CD4-positive, CD25-positive, alpha-beta regulatory T cell (primary cell): ENCODE results near the gene PRKACB. TPM values are rescaled to one million over a fixed set of nuclear protein-coding genes. Genes with fewer than 3 reads are reported as not detected.

Source experiments
- ATAC-seq, 2 donors: fragments of 150-1000 bp; cut with Tn5 transposase; one replicate each; pipeline ENCODE4 v1.10.0; 2021; ENCODE audit warnings: low read depth in 2 of 2, moderate number of reproducible peaks in 2 of 2, moderate library complexity in 1 of 2
- DNase-seq, 3 donors: peaks; one replicate each; pipeline versions ENCODE4 v3.0.0 to v3.0.0-alpha.2; 2012 to 2022; ENCODE audit warnings: mixed read lengths in 1 of 3
- H3K27ac ChIP-seq: one replicate; pipeline ENCODE4 v1.7.0; 2013; ENCODE audit warnings: mild to moderate bottlenecking, low read length; ENCODE audit not compliant: insufficient read depth, poor library complexity, severe bottlenecking
- H3K27me3 ChIP-seq: one replicate; pipeline ENCODE4 v1.7.0; 2013; ENCODE audit warnings: low read length; ENCODE audit not compliant: control insufficient read depth, insufficient read depth
- H3K36me3 ChIP-seq: one replicate; pipeline ENCODE4 v1.7.0; 2013; ENCODE audit warnings: mild to moderate bottlenecking, low read length, moderate library complexity; ENCODE audit not compliant: control insufficient read depth, insufficient read depth
- H3K4me1 ChIP-seq: 2 replicates; pipeline ENCODE4 v1.7.0; 2013; ENCODE audit warnings: mild to moderate bottlenecking, low read length; ENCODE audit not compliant: insufficient read depth, control insufficient read depth, poor library complexity, severe bottlenecking
- H3K4me3 ChIP-seq: one replicate; pipeline ENCODE4 v1.7.0; 2013; ENCODE audit warnings: low read depth, mild to moderate bottlenecking, low read length, moderate library complexity
- H3K9me3 ChIP-seq, 2 experiments: 1 replicate in 1 of 2; 2 replicates in 1 of 2; pipeline ENCODE4 v1.7.0; 2013; ENCODE audit warnings: low read length in 2 of 2, mild to moderate bottlenecking in 1 of 2, moderate library complexity in 1 of 2; ENCODE audit not compliant: control insufficient read depth in 2 of 2
- H3K27ac Mint-ChIP-seq, 3 donors: one replicate each; pipeline ENCODE4 v1.8.0; 2020 to 2022; ENCODE audit warnings: mild to moderate bottlenecking in 3 of 3, mixed read lengths in 3 of 3, moderate library complexity in 2 of 3
- H3K27me3 Mint-ChIP-seq: one replicate; pipeline ENCODE4 v1.8.0; 2022; ENCODE audit warnings: mild to moderate bottlenecking, mixed read lengths
- H3K36me3 Mint-ChIP-seq: one replicate; pipeline ENCODE4 v1.8.0; 2020; ENCODE audit warnings: mixed read lengths
- H3K4me1 Mint-ChIP-seq, 4 donors: one replicate each; pipeline ENCODE4 v1.8.0; 2020 to 2022; ENCODE audit warnings: mixed read lengths in 4 of 4, mild to moderate bottlenecking in 1 of 4
- H3K4me3 Mint-ChIP-seq, 4 donors: one replicate each; pipeline ENCODE4 v1.8.0; 2020 to 2022; ENCODE audit warnings: mild to moderate bottlenecking in 4 of 4, mixed read lengths in 4 of 4, moderate library complexity in 3 of 4
- H3K9me3 Mint-ChIP-seq, 7 donors: one replicate each; pipeline ENCODE4 v1.8.0; 2020 to 2022; ENCODE audit warnings: mixed read lengths in 7 of 7, mild to moderate bottlenecking in 3 of 7, moderate library complexity in 2 of 7
- polyA plus RNA-seq, 4 donors: library from polyadenylated mRNA; unstranded; fragments of 300-500 nt; fragmentation: Illumina TruSeq; gene quantifications; one replicate each; pipeline ENCODE4 v1.2.3, GENCODE V29; 2021
- total RNA-seq: library from RNA; stranded (reverse); gene quantifications from one replicate; pipeline ENCODE4 v1.2.3, GENCODE V29; 2022

The PRKACB gene
- total and polyA plus RNA-seq, 5 donors from 2014 or later = 74.0 to 99.5 (median 90.7) TPM

- Mint-ChIP-seq H3K27me3 (peaks cover 9% of the 10 kb centered on the region), H3K4me1 (peaks cover 0 to 7% (median 2%) of the 10 kb centered on the region in 4 donors), H3K4me3 (no peak overlapping the region), H3K36me3 (no peaks in the 10 kb centered on the region), H3K27ac (no peak overlapping the region), H3K9me3 (peaks cover 0 to 3% (median 0%) of the 10 kb centered on the region in 7 donors)
- H3K4me3 ChIP-seq = no peak overlapping the region
- no peaks in the 10 kb centered on the region for H3K36me3 ChIP-seq
- no peaks in the 10 kb centered on the region for H3K9me3 ChIP-seq
- no peaks in the 10 kb centered on the region for H3K4me1 ChIP-seq
- ATAC-seq (no peak), DNase-seq (no peak)
- no peak overlapping the region for H3K27ac ChIP-seq
- H3K27me3 ChIP-seq = peaks cover 3% of the 10 kb centered on the region
Measured at GRCh38 chr1:84269306-84269705, 125.2 kb downstream of the PRKACB start.

- Histone ChIP-seq H3K4me1 (no peaks in the 10 kb centered on the region), H3K4me3 (no peak overlapping the region), H3K27ac (no peak overlapping the region), H3K36me3 (no peaks in the 10 kb centered on the region), H3K27me3 (peaks cover 3% of the 10 kb centered on the region), H3K9me3 (no peaks in the 10 kb centered on the region)
- Mint-ChIP-seq H3K36me3 (no peaks in the 10 kb centered on the region), H3K4me1 (peaks cover 0 to 7% (median 2%) of the 10 kb centered on the region in 4 donors), H3K4me3 (no peak overlapping the region), H3K27ac (peak overlapping the region in 2 of 3 donors; percentile 4 to 97), H3K9me3 (peaks cover 0 to 3% (median 0%) of the 10 kb centered on the region in 7 donors), H3K27me3 (peaks cover 13% of the 10 kb centered on the region)
- DNase-seq (peak in 1 of 3 donors; percentile 2), ATAC-seq (peak; percentile 39 to 50)
Measured at GRCh38 chr1:84271441-84272151, 127.5 kb downstream of the PRKACB start.

GRCh38 chr1:84272401-84272800, 128.3 kb downstream of the PRKACB start:
- Histone ChIP-seq H3K27ac (no peak overlapping the region), H3K4me1 (no peaks in the 10 kb centered on the region), H3K27me3 (peaks cover 3% of the 10 kb centered on the region), H3K4me3 (no peak overlapping the region), H3K36me3 (no peaks in the 10 kb centered on the region), H3K9me3 (no peaks in the 10 kb centered on the region)
- ATAC-seq (no peak), DNase-seq (no peak)
- Mint-ChIP-seq H3K9me3 (peaks cover 0 to 3% (median 0%) of the 10 kb centered on the region in 7 donors), H3K36me3 (no peaks in the 10 kb centered on the region), H3K4me3 (no peak overlapping the region), H3K27ac (peak overlapping the region in 1 of 3 donors; percentile 37), H3K27me3 (peaks cover 13% of the 10 kb centered on the region), H3K4me1 (peaks cover 0 to 7% (median 2%) of the 10 kb centered on the region in 4 donors)

GRCh38 chr1:84277343-84278059, 133.4 kb downstream of the PRKACB start:
- Mint-ChIP-seq H3K9me3 (peaks cover 0 to 1% (median 0%) of the 10 kb centered on the region in 7 donors), H3K27me3 (peaks cover 13% of the 10 kb centered on the region), H3K27ac (no peak overlapping the region), H3K4me3 (no peak overlapping the region), H3K36me3 (no peaks in the 10 kb centered on the region), H3K4me1 (no peaks in the 10 kb centered on the region)
- ATAC-seq (no peak), DNase-seq (no peak)
- H3K4me3 ChIP-seq = no peak overlapping the region
- H3K4me1 ChIP-seq = no peaks in the 10 kb centered on the region
- no peaks in the 10 kb centered on the region for H3K27me3 ChIP-seq
- no peak overlapping the region for H3K27ac ChIP-seq
- H3K36me3 ChIP-seq = no peaks in the 10 kb centered on the region
- no peaks in the 10 kb centered on the region for H3K9me3 ChIP-seq

GRCh38 chr1:84278905-84279304, 134.8 kb downstream of the PRKACB start:
- no peak overlapping the region for H3K4me3 Mint-ChIP-seq
- ATAC-seq (no peak), DNase-seq (no peak)
- Histone ChIP-seq H3K36me3 (no peaks in the 10 kb centered on the region), H3K4me3 (no peak overlapping the region), H3K4me1 (no peaks in the 10 kb centered on the region), H3K9me3 (no peaks in the 10 kb centered on the region), H3K27me3 (no peaks in the 10 kb centered on the region), H3K27ac (no peak overlapping the region)
- H3K9me3 Mint-ChIP-seq = peaks cover 0 to 4% (median 0%) of the 10 kb centered on the region in 7 donors
- no peaks in the 10 kb centered on the region for H3K36me3 Mint-ChIP-seq
- H3K27me3 Mint-ChIP-seq = peaks cover 12% of the 10 kb centered on the region
- no peak overlapping the region for H3K27ac Mint-ChIP-seq
- no peaks in the 10 kb centered on the region for H3K4me1 Mint-ChIP-seq

- Mint-ChIP-seq H3K4me3 (no peak overlapping the region), H3K4me1 (no peaks in the 10 kb centered on the region), H3K27ac (no peak overlapping the region), H3K36me3 (no peaks in the 10 kb centered on the region), H3K27me3 (peaks cover 20% of the 10 kb centered on the region), H3K9me3 (peaks cover 0 to 5% (median under 1%) of the 10 kb centered on the region in 7 donors)
- no peak overlapping the region for H3K27ac ChIP-seq
- DNase-seq = no peak
- no peaks in the 10 kb centered on the region for H3K36me3 ChIP-seq
- no peak overlapping the region for H3K4me3 ChIP-seq
- ATAC-seq = no peak
- no peaks in the 10 kb centered on the region for H3K9me3 ChIP-seq
- peaks cover 2% of the 10 kb centered on the region for H3K27me3 ChIP-seq
- H3K4me1 ChIP-seq = no peaks in the 10 kb centered on the region
Measured at GRCh38 chr1:84280912-84281311, 136.8 kb downstream of the PRKACB start.

- no peak overlapping the region for H3K4me3 ChIP-seq
- no peaks in the 10 kb centered on the region for H3K36me3 Mint-ChIP-seq
- no peak for DNase-seq
- peaks cover 34% of the 10 kb centered on the region for H3K27me3 Mint-ChIP-seq
- H3K9me3 Mint-ChIP-seq = peaks cover 0 to 22% (median 5%) of the 10 kb centered on the region in 7 donors
- peaks cover 6 to 7% of the 10 kb centered on the region in 2 experiments for H3K9me3 ChIP-seq
- H3K27ac Mint-ChIP-seq = no peak overlapping the region
- ATAC-seq = no peak
- H3K36me3 ChIP-seq = no peaks in the 10 kb centered on the region
- H3K4me3 Mint-ChIP-seq = no peak overlapping the region
- no peak overlapping the region for H3K27ac ChIP-seq
- peaks cover 2% of the 10 kb centered on the region for H3K27me3 ChIP-seq
- no peaks in the 10 kb centered on the region for H3K4me1 Mint-ChIP-seq
- H3K4me1 ChIP-seq = no peaks in the 10 kb centered on the region
Measured at GRCh38 chr1:84282780-84283333, 138.8 kb downstream of the PRKACB start.
